Islet of Langerhans (tissue), 1 donor: ENCODE measurements around the gene NOD1.

ENCODE experiments used
- FAIRE-seq: peaks from one replicate; lab custom pipeline; 2011; peaks lifted over from hg19 to GRCh38; lab: Jason Lieb, UNC

NOD1 gene

GRCh38 chr7:30448461-30449189, 30.0 kb downstream of the NOD1 start:
- no peak for FAIRE-seq

- FAIRE-seq, result no peak
Observed at GRCh38 chr7:30447466-30447865, 31.1 kb downstream of the NOD1 start.

GRCh38 chr7:30446266-30446665, 32.3 kb downstream of the NOD1 start:
- FAIRE-seq, result no peak

- no peak for FAIRE-seq
Observed at GRCh38 chr7:30445770-30446169, 32.8 kb downstream of the NOD1 start.

GRCh38 chr7:30437823-30438574, 40.6 kb downstream of the NOD1 start:
- FAIRE-seq, result no peak

- FAIRE-seq, result no peak
Observed at GRCh38 chr7:30436518-30436917, 42.1 kb downstream of the NOD1 start.

- no peak for FAIRE-seq
Observed at GRCh38 chr7:30436046-30436445, 42.5 kb downstream of the NOD1 start.

- no peak for FAIRE-seq
Observed at GRCh38 chr7:30434140-30434799, 44.3 kb downstream of the NOD1 start.

GRCh38 chr7:30433506-30433905, 45.1 kb downstream of the NOD1 start:
- no peak for FAIRE-seq

- no peak for FAIRE-seq
Observed at GRCh38 chr7:30433082-30433481, 45.5 kb downstream of the NOD1 start.

GRCh38 chr7:30430777-30431176, 47.8 kb downstream of the NOD1 start:
- FAIRE-seq, result no peak

GRCh38 chr7:30430276-30430675, 48.3 kb downstream of the NOD1 start:
- no peak for FAIRE-seq

- no peak for FAIRE-seq
Observed at GRCh38 chr7:30429156-30429530, 49.4 kb downstream of the NOD1 start.

- no peak for FAIRE-seq
Observed at GRCh38 chr7:30428246-30429155, 50.1 kb downstream of the NOD1 start.

- no peak for FAIRE-seq
Observed at GRCh38 chr7:30427296-30428070, 51.1 kb downstream of the NOD1 start.

GRCh38 chr7:30424506-30424905, 54.1 kb downstream of the NOD1 start:
- no peak for FAIRE-seq

- FAIRE-seq, result no peak
Observed at GRCh38 chr7:30423788-30424505, 54.6 kb downstream of the NOD1 start.

- no peak for FAIRE-seq
Observed at GRCh38 chr7:30422922-30423321, 55.7 kb downstream of the NOD1 start.

- FAIRE-seq, result no peak
Observed at GRCh38 chr7:30421647-30422196, 56.9 kb downstream of the NOD1 start.

GRCh38 chr7:30420662-30421061, 57.9 kb downstream of the NOD1 start:
- no peak for FAIRE-seq
